Lower leg skin (tissue), 4 donors: ENCODE measurements around the gene DDI2. TPM values are rescaled to one million over a fixed set of nuclear protein-coding genes. Genes with fewer than 3 reads are reported as not detected.
A peak's percentile ranks its signal among the peaks of the same experiment; 100 is the strongest.

Source experiments
- DNase-seq, 2 donors: peaks; one replicate each; pipeline ENCODE4 v3.0.0-alpha.2; 2019; ENCODE audit warnings: low spot score in 2 of 2
- H3K4me3 ChIP-seq: fragments of 200-600 bp; sonication (generic); 2 replicates; pipeline ENCODE4 v1.5.1; 2017; ENCODE audit warnings: mild to moderate bottlenecking, low read depth; ENCODE audit not compliant: poor library complexity, severe bottlenecking
- POLR2A ChIP-seq, 2 donors: fragments of 450-650 bp; IDR thresholded peaks; one replicate each; pipeline ENCODE4 v1.6.1; 2016 to 2017; ENCODE audit warnings: antibody characterized with exemption in 2 of 2, mild to moderate bottlenecking in 1 of 2, moderate library complexity in 1 of 2
- WGBS, 2 donors: methylation state at CpG; one replicate each; pipeline ENCODE4 v1.1.5; 2018; 5-methylcytosine and 5-hydroxymethylcytosine counted together
- intact Hi-C: fragments of 100-400 bp; cut with DNase I; formaldehyde crosslinking; loops from one replicate; pipeline ENCODE4 v1.15.0; 2023; ENCODE audit warnings: low total_unique reads
- total RNA-seq, 4 donors: library from RNA; depleted of rRNA; stranded (reverse); fragments of >200 nt; gene quantifications; one replicate each; pipeline ENCODE4 v1.1.0, GENCODE V29; 2016
- TF ChIP-seq, protein P1 (sequence below), 3 donors: fragments of 450-650 bp; IDR thresholded peaks; one replicate each; pipeline ENCODE4 v1.5.1; 2016; ENCODE audit warnings: antibody characterized with exemption in 3 of 3, mild to moderate bottlenecking in 3 of 3, moderate library complexity in 2 of 3

The DDI2 gene
- total RNA-seq, 4 donors from 2014 or later, result 23.7 to 58.6 (median 37.0) TPM

DNA sequence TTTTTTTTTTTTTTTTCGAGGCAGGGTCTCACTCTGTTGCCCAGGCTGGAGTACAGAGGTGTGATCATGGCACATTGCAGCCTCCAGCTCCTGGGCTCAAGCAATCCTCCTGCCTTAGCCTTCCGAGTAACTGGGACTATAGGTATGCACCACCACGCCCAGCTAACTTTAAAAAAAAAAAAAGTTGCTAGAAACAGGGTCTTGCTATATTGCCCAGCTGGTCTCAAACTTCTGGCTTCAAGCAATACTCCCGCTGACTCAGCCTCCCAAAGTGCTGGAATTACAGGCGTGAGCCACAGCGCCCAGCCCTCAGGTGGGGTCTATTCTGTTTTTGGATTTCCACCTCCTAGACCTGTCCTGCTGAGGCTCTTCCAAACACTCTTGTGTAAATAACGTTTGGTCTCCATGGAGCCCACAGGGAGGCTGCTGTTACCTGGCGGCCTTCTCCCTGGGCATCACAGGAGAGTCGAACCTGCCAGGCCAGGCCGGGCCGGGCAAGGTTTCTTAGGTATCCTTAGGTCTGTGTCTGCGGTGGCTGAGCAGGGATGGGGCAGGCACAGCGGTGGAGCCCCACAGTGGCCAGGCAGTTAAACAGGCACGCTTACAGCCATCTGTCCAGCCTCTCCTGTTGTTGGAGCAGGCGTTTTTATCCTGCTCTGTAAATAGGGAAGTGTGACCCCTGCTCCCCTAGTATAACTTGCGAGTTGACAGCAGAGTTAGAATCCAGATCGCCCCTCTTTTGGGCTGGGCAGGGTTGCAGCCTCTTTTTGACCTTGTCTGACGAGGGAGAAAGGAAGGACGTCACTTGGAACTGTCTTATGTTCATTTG lies 85.7 kb downstream of the DDI2 start:
- no peak for TF ChIP-seq POLR2A (IDR thresholded peaks at IDR 0.05)
- TF ChIP-seq, protein P1, sequence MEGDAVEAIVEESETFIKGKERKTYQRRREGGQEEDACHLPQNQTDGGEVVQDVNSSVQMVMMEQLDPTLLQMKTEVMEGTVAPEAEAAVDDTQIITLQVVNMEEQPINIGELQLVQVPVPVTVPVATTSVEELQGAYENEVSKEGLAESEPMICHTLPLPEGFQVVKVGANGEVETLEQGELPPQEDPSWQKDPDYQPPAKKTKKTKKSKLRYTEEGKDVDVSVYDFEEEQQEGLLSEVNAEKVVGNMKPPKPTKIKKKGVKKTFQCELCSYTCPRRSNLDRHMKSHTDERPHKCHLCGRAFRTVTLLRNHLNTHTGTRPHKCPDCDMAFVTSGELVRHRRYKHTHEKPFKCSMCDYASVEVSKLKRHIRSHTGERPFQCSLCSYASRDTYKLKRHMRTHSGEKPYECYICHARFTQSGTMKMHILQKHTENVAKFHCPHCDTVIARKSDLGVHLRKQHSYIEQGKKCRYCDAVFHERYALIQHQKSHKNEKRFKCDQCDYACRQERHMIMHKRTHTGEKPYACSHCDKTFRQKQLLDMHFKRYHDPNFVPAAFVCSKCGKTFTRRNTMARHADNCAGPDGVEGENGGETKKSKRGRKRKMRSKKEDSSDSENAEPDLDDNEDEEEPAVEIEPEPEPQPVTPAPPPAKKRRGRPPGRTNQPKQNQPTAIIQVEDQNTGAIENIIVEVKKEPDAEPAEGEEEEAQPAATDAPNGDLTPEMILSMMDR (IDR thresholded peaks at IDR 0.05), result no peak
- no peak overlapping the region for H3K4me3 ChIP-seq
- 43 to 55% methylated on average over 18 to 19 of the region's 19 CpGs for WGBS, 2 donors
- intact Hi-C loops, result no loop called here
- no peak for DNase-seq

DNA sequence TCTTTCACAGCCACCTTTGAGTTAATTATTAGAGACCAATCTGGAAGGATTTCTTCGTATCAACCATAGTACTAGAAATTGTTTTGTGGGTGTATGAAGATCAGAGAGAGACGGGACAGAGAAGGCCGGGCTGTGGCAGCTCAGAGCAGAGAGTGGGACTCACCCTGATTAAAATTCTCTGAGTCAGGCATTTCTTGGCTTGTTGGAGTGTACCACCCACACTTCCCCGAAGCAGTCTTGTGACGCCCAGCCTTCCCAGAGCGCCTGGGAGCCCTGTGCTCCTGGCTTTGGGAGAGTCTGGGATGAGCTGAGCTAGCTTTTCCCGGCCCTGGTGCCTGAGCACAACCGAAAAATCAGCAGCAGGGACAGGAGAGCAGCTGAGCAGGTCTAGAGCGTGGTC lies 86.3 kb downstream of the DDI2 start:
- no peak for TF ChIP-seq POLR2A (IDR thresholded peaks at IDR 0.05)
- TF ChIP-seq, protein P1 (IDR thresholded peaks at IDR 0.05), result no peak
- peak; percentile 86 to 96 for DNase-seq
- intact Hi-C loops, result no loop called here
- no peak overlapping the region for H3K4me3 ChIP-seq
- WGBS, 2 donors, result 12 to 15% methylated on average over 9 of the region's 9 CpGs

DNA sequence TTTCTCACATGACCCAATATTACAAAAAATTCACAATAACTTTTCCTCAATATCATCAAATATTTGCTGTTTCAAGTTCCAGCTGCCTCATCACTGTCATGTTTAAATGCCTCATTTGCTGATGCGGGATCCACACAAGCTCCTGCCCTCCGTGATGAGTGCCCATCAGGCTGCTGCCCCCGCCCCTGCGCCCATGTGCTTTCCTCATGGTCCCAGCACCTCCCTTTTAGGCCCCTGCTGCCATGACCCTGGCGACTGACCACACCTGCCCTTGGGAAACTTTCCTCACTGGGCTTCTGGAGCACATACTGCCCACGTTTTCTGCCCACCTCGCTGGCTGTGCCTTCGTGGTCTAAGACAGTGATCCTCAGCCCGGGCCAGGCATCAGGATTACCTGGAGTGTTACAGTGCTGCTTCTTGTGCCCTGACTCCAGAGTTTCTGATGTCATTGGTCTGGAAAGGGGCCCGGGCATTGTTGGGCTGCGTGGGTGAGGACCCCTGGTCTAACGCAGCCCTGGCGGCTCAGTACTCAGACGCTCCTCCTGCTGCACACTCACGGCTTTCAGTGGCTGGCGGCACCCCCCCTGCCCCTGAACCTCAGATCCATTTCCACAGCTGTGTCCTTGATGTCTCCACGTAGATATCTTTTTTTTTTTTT lies 87.4 kb downstream of the DDI2 start:
- 81 to 82% methylated on average over 15 to 17 of the region's 17 CpGs for WGBS, 2 donors
- no peak for TF ChIP-seq POLR2A (IDR thresholded peaks at IDR 0.05)
- TF ChIP-seq, protein P1 (IDR thresholded peaks at IDR 0.05), result no peak
- H3K4me3 ChIP-seq, result no peak overlapping the region
- intact Hi-C loops, result no loop called here
- no peak for DNase-seq

- no peak for TF ChIP-seq POLR2A (IDR thresholded peaks at IDR 0.05)
- TF ChIP-seq, protein P1 (IDR thresholded peaks at IDR 0.05), result no peak
- DNase-seq, result no peak
- intact Hi-C loops, result no loop called here
- WGBS, 2 donors, result 71 to 76% methylated on average over 10 to 11 of the region's 11 CpGs
- H3K4me3 ChIP-seq, result no peak overlapping the region
Observed at GRCh38 chr1:15705184-15705566, 87.9 kb downstream of the DDI2 start.

DNA sequence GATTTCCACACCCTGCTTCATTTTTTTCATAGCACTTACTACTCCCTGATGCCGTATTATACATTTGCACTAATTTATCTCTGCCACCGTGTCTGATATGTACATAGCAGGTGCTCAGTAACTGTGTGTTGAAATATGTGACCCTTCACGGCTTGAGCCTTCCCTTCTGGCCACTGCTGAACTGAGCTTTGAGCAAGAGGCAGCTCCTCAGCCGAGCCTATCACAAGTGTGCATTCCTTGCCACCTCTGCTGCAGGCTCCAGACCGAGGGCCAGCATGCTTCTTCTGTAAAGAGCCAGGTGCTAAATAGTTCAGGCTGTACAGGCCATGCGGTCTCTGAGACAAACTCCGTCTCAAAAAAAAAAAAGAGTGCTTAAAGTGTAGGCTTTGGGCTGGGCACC lies 89.5 kb downstream of the DDI2 start:
- no peak for DNase-seq
- TF ChIP-seq, protein P1 (IDR thresholded peaks at IDR 0.05), result no peak
- no peak for TF ChIP-seq POLR2A (IDR thresholded peaks at IDR 0.05)
- WGBS, 2 donors, result 87 to 91% methylated on average over 7 of the region's 7 CpGs
- intact Hi-C loops, result no loop called here
- no peak overlapping the region for H3K4me3 ChIP-seq
